ENCODE data around the gene ZNF609. TPM values are rescaled to one million over a fixed set of nuclear protein-coding genes. Genes with fewer than 3 reads are reported as not detected.

The ZNF609 gene
- total and polyA plus RNA-seq, 10 of the 15 experiments (the other 5 are each of a cell fraction or from before 2014, with no cell fraction given): 5.1 to 35.3 (median 13.6) TPM

DNA sequence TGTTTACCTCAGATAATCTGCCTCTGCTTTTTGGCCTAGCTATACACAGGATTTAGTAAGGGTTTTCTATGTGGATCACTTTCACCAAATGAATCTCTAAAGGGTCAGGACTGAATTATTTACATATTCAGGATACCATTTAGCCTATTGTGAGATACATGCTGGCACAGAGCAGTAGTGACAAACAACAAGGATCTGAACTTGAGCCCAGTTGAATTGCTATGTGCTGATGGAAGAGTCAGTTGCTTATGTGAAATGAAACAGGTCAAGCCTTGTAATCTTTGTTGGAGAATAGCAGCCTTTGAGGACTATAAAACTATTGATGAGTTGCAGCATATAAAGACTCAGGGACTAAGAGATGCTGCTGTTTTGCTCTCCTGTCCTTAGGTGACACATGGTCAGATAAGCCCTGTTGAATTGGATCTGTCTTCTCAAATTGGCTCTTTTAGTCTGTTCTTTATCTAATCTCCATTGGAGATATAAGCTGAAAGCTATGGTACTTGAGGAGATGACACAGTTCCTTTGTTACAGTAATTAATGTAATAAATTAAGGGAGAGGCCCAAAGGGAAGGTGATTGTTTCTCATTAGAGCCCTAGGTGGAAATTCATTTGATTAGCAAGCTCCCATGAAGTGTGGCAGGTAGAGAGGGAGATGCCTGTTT, 30.4 kb downstream of the ZNF609 start (continued):
- TF ChIP-seq, protein P1, sequence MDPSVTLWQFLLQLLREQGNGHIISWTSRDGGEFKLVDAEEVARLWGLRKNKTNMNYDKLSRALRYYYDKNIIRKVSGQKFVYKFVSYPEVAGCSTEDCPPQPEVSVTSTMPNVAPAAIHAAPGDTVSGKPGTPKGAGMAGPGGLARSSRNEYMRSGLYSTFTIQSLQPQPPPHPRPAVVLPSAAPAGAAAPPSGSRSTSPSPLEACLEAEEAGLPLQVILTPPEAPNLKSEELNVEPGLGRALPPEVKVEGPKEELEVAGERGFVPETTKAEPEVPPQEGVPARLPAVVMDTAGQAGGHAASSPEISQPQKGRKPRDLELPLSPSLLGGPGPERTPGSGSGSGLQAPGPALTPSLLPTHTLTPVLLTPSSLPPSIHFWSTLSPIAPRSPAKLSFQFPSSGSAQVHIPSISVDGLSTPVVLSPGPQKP (IDR thresholded peaks at IDR 0.05; ENCODE audit: low read depth, low read length): no peak
- TF ChIP-seq NFXL1 (IDR thresholded peaks at IDR 0.05; ENCODE audit: borderline replicate concordance) (no peak), CHD4 (IDR thresholded peaks at IDR 0.05) (no peak), SREBF1 (IDR thresholded peaks at IDR 0.05; ENCODE audit: low read length) (no peak), FOS (IDR thresholded peaks at IDR 0.05; ENCODE audit: borderline replicate concordance, extremely low read depth, insufficient read length) (no peak), MYB (IDR thresholded peaks at IDR 0.05; ENCODE audit: borderline replicate concordance, low read depth, low read length) (no peak), EZH2 (IDR thresholded peaks at IDR 0.05; ENCODE audit: borderline replicate concordance, control insufficient read depth, low read depth, low read length) (no peak), DPF2 (IDR thresholded peaks at IDR 0.05) (no peak), BRCA1 (IDR thresholded peaks at IDR 0.05; ENCODE audit: low read depth, low read length) (no peak)
- TF ChIP-seq, protein P2, sequence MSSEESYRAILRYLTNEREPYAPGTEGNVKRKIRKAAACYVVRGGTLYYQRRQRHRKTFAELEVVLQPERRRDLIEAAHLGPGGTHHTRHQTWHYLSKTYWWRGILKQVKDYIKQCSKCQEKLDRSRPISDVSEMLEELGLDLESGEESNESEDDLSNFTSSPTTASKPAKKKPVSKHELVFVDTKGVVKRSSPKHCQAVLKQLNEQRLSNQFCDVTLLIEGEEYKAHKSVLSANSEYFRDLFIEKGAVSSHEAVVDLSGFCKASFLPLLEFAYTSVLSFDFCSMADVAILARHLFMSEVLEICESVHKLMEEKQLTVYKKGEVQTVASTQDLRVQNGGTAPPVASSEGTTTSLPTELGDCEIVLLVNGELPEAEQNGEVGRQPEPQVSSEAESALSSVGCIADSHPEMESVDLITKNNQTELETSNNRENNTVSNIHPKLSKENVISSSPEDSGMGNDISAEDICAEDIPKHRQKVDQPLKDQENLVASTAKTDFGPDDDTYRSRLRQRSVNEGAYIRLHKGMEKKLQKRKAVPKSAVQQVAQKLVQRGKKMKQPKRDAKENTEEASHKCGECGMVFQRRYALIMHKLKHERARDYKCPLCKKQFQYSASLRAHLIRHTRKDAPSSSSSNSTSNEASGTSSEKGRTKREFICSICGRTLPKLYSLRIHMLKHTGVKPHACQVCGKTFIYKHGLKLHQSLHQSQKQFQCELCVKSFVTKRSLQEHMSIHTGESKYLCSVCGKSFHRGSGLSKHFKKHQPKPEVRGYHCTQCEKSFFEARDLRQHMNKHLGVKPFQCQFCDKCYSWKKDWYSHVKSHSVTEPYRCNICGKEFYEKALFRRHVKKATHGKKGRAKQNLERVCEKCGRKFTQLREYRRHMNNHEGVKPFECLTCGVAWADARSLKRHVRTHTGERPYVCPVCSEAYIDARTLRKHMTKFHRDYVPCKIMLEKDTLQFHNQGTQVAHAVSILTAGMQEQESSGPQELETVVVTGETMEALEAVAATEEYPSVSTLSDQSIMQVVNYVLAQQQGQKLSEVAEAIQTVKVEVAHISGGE (CRISPR knock-in tag; IDR thresholded peaks at IDR 0.05): no peak
- TF ChIP-seq, protein P3, sequence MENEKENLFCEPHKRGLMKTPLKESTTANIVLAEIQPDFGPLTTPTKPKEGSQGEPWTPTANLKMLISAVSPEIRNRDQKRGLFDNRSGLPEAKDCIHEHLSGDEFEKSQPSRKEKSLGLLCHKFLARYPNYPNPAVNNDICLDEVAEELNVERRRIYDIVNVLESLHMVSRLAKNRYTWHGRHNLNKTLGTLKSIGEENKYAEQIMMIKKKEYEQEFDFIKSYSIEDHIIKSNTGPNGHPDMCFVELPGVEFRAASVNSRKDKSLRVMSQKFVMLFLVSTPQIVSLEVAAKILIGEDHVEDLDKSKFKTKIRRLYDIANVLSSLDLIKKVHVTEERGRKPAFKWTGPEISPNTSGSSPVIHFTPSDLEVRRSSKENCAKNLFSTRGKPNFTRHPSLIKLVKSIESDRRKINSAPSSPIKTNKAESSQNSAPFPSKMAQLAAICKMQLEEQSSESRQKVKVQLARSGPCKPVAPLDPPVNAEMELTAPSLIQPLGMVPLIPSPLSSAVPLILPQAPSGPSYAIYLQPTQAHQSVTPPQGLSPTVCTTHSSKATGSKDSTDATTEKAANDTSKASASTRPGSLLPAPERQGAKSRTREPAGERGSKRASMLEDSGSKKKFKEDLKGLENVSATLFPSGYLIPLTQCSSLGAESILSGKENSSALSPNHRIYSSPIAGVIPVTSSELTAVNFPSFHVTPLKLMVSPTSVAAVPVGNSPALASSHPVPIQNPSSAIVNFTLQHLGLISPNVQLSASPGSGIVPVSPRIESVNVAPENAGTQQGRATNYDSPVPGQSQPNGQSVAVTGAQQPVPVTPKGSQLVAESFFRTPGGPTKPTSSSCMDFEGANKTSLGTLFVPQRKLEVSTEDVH (IDR thresholded peaks at IDR 0.05; ENCODE audit: low read depth, partially characterized antibody): no peak
